HepG2 (cell line): ENCODE results near the gene DNAJC4. TPM values are rescaled to one million over a fixed set of nuclear protein-coding genes. Genes with fewer than 3 reads are reported as not detected.

Experiments
- AGO2 ChIP-seq: fragments of 200-400 bp; formaldehyde crosslinking; optimal IDR thresholded peaks from 2 replicates; pipeline ENCODE3; 2017; ENCODE audit warnings: mild to moderate bottlenecking, low read depth, low read length, moderate library complexity
- CEBPB ChIP-seq: IDR thresholded peaks from 2 replicates; pipeline ENCODE4 v1.6.1; 2011; ENCODE audit warnings: low read depth, low read length, improper control_type of control experiment, borderline replicate concordance
- EHMT2 ChIP-seq: fragments of 200-600 bp; sonication (generic); IDR thresholded peaks from 2 replicates; pipeline ENCODE4 v1.7.0; 2017; ENCODE audit warnings: antibody characterized with exemption, low read depth, low read length, borderline replicate concordance
- FOXK2 ChIP-seq: fragments of 450-650 bp; IDR thresholded peaks from 2 replicates; pipeline ENCODE4 v1.6.1; 2016
- FOXP4 ChIP-seq: sonication (generic); formaldehyde crosslinking; IDR thresholded peaks from 2 replicates; pipeline ENCODE4 v1.4.0; 2020; ENCODE audit warnings: missing genetic modification reagents
- GATAD1 ChIP-seq: IDR thresholded peaks from 2 replicates; pipeline ENCODE4 v1.6.1; 2016; ENCODE audit warnings: missing genetic modification reagents, missing compliant biosample characterization
- PRMT3 ChIP-seq: sonication (generic); formaldehyde crosslinking; IDR thresholded peaks from 2 replicates; pipeline ENCODE4 v1.8.1; 2022; ENCODE audit warnings: low read depth, mild to moderate bottlenecking, moderate library complexity, missing genetic modification reagents, borderline replicate concordance
- RFX5 ChIP-seq: IDR thresholded peaks from 2 replicates; pipeline ENCODE4 v1.6.1; 2011; ENCODE audit warnings: low read depth, low read length, improper control_type of control experiment
- SMAD9 ChIP-seq: sonication (generic); formaldehyde crosslinking; IDR thresholded peaks from 2 replicates; pipeline ENCODE4 v1.5.1; 2020; ENCODE audit warnings: mild to moderate bottlenecking, missing genetic modification reagents
- U2AF1 ChIP-seq: fragments of 200-400 bp; formaldehyde crosslinking; optimal IDR thresholded peaks from 2 replicates; pipeline ENCODE3; 2017; ENCODE audit warnings: mild to moderate bottlenecking, low read depth, low read length
- ZC3H13 ChIP-seq: sonication (generic); formaldehyde crosslinking; IDR thresholded peaks from 2 replicates; pipeline ENCODE4 v1.8.1; 2023; ENCODE audit warnings: mild to moderate bottlenecking, missing genetic modification reagents, moderate library complexity
- ZC3H4 ChIP-seq: sonication (generic); formaldehyde crosslinking; IDR thresholded peaks from 2 replicates; pipeline ENCODE4 v1.4.0; 2020; ENCODE audit warnings: missing genetic modification reagents, borderline replicate concordance
- ZNF235 ChIP-seq: sonication (generic); formaldehyde crosslinking; IDR thresholded peaks from 2 replicates; pipeline ENCODE4 v1.8.1; 2023; ENCODE audit warnings: mild to moderate bottlenecking, missing genetic modification reagents, borderline replicate concordance
- ZNF30 ChIP-seq: sonication (generic); formaldehyde crosslinking; IDR thresholded peaks from 2 replicates; pipeline ENCODE4 v1.5.0; 2020; ENCODE audit warnings: mild to moderate bottlenecking, missing genetic modification reagents
- ZNF567 ChIP-seq: sonication (generic); formaldehyde crosslinking; IDR thresholded peaks from 2 replicates; pipeline ENCODE4 v1.8.1; 2023; ENCODE audit warnings: mild to moderate bottlenecking, missing genetic modification reagents, borderline replicate concordance
- ZNF615 ChIP-seq: sonication (generic); formaldehyde crosslinking; IDR thresholded peaks from 2 replicates; pipeline ENCODE4 v1.5.0; 2020; ENCODE audit warnings: mild to moderate bottlenecking, missing genetic modification reagents, borderline replicate concordance
- ZNF710 ChIP-seq: sonication (generic); formaldehyde crosslinking; IDR thresholded peaks from 2 replicates; pipeline ENCODE4 v1.5.0; 2020; ENCODE audit warnings: mild to moderate bottlenecking, missing genetic modification reagents, borderline replicate concordance
- ZNF737 ChIP-seq: sonication (generic); formaldehyde crosslinking; IDR thresholded peaks from 2 replicates; pipeline ENCODE4 v1.5.0; 2020; ENCODE audit warnings: missing genetic modification reagents, mild to moderate bottlenecking, borderline replicate concordance
- polyA plus RNA-seq, 8 experiments: library from polyadenylated mRNA; depleted of rRNA in 3 of 8; stranded (reverse) in 7 of 8; unstranded in 1 of 8; fragments of >200 nt; fragmentation: Illumina TruSeq in 4 of 8; extraction: Trizol in 4 of 8; gene quantifications; 2 replicates each; pipeline versions ENCODE4 v1.2.1 to v1.2.3, GENCODE V29; 2011 to 2016; ENCODE audit warnings: low read depth in 4 of 8, missing spikeins in 1 of 8, mixed read lengths in 1 of 8; ENCODE audit not compliant: insufficient read depth in 1 of 8
- total RNA-seq, 5 experiments: library from RNA; depleted of rRNA; stranded (reverse); fragments of >200 nt; fragmentation: Illumina TruSeq; extraction: Trizol; gene quantifications; 2 replicates each; pipeline ENCODE4 v1.2.3, GENCODE V29; 2016; ENCODE audit warnings: low read depth in 1 of 5
- TF ChIP-seq, protein P1 (sequence below): IDR thresholded peaks from 2 replicates; pipeline ENCODE4 v1.6.1; 2016
- TF ChIP-seq, protein P2 (sequence below): sonication (generic); formaldehyde crosslinking; IDR thresholded peaks from 2 replicates; pipeline ENCODE4 v1.4.0; 2020; ENCODE audit warnings: missing genetic modification reagents

Gene DNAJC4
- total and polyA plus RNA-seq, 2 of the 13 experiments (the other 11 are each of a cell fraction or from before 2014, with no cell fraction given), result 10.3 to 60.8 TPM

- TF ChIP-seq ZNF710 (CRISPR knock-in tag) (no peak), GATAD1 (CRISPR knock-in tag) (no peak), ZC3H4 (CRISPR knock-in tag) (no peak), ZNF567 (CRISPR knock-in tag) (no peak), EHMT2 (no peak), ZNF737 (CRISPR knock-in tag) (0 out of 2 replicates have a peak, but pooled peaks have one; percentile 13), RFX5 (no peak), AGO2 (peak; percentile 26), FOXP4 (CRISPR knock-in tag) (0 out of 2 replicates have a peak, but pooled peaks have one; percentile 15), FOXK2 (no peak), U2AF1 (no peak), ZNF615 (no peak), PRMT3 (CRISPR knock-in tag) (no peak), ZNF30 (no peak), CEBPB (no peak), ZNF235 (CRISPR knock-in tag) (no peak), SMAD9 (CRISPR knock-in tag) (no peak), ZC3H13 (CRISPR knock-in tag) (no peak)
- TF ChIP-seq, protein P1, sequence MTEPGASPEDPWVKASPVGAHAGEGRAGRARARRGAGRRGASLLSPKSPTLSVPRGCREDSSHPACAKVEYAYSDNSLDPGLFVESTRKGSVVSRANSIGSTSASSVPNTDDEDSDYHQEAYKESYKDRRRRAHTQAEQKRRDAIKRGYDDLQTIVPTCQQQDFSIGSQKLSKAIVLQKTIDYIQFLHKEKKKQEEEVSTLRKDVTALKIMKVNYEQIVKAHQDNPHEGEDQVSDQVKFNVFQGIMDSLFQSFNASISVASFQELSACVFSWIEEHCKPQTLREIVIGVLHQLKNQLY, result no peak
- TF ChIP-seq, protein P2, sequence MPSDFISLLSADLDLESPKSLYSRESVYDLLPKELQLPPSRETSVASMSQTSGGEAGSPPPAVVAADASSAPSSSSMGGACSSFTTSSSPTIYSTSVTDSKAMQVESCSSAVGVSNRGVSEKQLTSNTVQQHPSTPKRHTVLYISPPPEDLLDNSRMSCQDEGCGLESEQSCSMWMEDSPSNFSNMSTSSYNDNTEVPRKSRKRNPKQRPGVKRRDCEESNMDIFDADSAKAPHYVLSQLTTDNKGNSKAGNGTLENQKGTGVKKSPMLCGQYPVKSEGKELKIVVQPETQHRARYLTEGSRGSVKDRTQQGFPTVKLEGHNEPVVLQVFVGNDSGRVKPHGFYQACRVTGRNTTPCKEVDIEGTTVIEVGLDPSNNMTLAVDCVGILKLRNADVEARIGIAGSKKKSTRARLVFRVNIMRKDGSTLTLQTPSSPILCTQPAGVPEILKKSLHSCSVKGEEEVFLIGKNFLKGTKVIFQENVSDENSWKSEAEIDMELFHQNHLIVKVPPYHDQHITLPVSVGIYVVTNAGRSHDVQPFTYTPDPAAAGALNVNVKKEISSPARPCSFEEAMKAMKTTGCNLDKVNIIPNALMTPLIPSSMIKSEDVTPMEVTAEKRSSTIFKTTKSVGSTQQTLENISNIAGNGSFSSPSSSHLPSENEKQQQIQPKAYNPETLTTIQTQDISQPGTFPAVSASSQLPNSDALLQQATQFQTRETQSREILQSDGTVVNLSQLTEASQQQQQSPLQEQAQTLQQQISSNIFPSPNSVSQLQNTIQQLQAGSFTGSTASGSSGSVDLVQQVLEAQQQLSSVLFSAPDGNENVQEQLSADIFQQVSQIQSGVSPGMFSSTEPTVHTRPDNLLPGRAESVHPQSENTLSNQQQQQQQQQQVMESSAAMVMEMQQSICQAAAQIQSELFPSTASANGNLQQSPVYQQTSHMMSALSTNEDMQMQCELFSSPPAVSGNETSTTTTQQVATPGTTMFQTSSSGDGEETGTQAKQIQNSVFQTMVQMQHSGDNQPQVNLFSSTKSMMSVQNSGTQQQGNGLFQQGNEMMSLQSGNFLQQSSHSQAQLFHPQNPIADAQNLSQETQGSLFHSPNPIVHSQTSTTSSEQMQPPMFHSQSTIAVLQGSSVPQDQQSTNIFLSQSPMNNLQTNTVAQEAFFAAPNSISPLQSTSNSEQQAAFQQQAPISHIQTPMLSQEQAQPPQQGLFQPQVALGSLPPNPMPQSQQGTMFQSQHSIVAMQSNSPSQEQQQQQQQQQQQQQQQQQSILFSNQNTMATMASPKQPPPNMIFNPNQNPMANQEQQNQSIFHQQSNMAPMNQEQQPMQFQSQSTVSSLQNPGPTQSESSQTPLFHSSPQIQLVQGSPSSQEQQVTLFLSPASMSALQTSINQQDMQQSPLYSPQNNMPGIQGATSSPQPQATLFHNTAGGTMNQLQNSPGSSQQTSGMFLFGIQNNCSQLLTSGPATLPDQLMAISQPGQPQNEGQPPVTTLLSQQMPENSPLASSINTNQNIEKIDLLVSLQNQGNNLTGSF (CRISPR knock-in tag), result no peak
These were observed 37.9 kb downstream of the DNAJC4 start (continued) for GRCh38 chr11:64268025-64268892.
